NK-92 (cell line): ENCODE results near the gene NUDT9.
A peak's percentile ranks its signal among the peaks of the same experiment; 100 is the strongest.
"Not testable (repeated sequence)": the region's sequence is repeated elsewhere in the genome, so short reads cannot be mapped to it uniquely, and the experiment has no call there.

Experiments
- DNase-seq: peaks from one replicate; lab custom pipeline; 2025; ENCODE audit not compliant: unreplicated experiment; lab: John Stamatoyannopoulos, UW

Gene NUDT9

GRCh38 chr4:87422104-87423052 lies at the start of gene NUDT9:
Gene NUDT9 (plus strand): TSS chr4:87422573. CDS start chr4:87422906, 333 bp downstream.
- peak; percentile 17 for DNase-seq

DNA sequence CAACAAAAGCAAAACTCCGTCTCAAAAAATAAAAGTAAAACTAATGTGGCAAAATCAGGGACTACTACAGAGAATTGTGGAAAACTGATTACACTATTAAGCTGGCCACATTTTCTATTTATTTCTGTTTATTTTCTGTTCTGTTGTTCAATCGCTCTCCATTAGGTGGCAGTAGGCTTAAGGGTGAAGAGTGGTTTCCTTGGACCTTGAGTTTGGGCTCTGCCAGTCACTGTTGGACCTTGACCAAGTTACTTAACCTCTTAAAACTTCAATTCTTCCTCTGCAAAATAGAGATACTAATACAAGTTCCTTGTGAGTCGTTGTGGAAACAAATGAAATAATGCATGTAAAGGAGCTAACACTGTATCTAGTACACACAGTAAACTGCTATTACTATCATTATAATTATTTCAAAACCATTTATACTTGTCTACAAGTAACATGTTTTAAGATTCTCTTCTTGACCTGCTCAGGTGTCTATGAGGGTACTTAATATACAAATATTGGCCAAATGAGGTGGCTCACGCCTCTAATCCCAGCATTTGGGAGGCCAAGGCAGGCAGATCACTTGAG lies 46.6 kb upstream of the NUDT9 start:
- DNase-seq: no peak

- DNase-seq: no peak
Measured at GRCh38 chr4:87377816-87378215, 44.6 kb upstream of the NUDT9 start.

GRCh38 chr4:87382116-87382515 lies 40.3 kb upstream of the NUDT9 start:
- no peak for DNase-seq

DNA sequence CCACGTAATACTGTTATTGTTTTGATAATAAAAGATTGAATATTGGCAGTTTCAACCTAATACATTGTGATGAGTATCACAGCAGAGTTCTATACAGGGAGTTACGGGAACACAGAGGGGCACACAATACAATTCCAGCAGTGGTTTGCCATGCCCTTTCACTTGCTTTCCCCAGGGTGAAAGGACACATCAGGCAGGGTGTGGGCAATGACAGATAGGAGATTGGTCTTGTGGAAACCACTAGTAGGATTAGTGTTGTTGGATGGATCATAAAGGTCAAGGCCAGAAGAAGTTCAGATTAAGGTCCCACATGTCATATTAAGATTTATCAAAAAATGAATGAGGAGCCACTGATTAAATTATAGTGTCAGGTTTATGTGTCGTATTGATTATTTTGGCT lies 39.4 kb upstream of the NUDT9 start:
- DNase-seq: no peak

- DNase-seq: not testable (repeated sequence)
Measured at GRCh38 chr4:87384466-87385132, 37.8 kb upstream of the NUDT9 start.

DNA sequence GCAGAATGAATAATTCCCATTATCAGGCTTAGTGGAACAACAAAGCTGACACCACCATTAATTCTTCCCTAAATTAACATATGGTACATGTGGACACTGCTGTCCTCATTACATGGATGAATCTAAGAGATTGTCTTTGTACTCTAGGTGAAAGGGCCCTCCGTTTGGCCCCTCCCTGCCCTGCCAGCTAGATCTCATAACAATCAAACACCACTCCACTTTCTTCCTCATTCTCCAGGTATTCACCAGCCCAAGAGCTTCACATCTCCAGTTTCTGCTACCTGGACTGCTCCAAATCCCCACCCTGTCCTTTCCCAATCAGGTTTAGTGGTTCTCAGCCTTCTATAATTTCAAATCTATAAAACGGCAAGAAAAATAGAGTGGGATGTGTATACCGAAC lies 35.1 kb upstream of the NUDT9 start:
- DNase-seq: no peak

DNA sequence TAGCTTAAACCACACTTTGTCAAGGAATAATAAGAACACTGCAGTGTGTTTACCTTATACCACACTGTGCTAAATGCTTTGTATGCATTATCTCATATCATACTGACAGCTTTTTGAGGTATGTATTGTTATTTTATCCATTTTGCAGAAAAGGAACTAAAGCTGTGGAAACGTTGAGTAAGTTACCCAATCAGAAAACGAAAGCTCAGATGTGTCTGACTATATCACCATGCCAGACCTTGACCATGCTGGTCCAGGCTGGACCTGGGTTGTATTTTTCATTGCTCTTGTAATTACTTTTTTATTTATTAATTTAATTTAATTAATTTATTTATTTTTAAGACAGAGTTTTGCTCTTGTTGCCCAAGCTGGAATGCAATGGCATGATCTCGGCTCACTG lies 33.5 kb upstream of the NUDT9 start:
- DNase-seq: no peak

DNA sequence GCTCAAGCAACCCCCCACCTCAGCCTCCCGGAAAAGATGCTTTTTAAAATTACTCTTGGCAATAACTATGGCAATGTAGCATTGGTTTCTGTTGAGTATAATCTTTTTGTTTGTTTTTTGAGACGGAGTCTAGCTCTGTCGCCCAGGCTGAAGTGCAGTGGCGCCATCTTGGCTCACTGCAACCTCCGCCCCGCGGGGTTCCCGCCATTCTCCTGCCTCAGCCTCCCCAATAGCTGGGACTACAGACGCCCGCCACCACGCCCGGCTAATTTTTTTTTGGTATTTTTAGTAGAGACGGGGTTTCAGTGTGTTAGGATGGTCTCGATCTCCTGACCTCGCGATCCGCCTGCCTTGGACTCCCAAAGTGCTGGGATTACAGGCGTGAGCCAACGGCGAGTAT lies 32.3 kb upstream of the NUDT9 start:
- not testable (repeated sequence) for DNase-seq

DNA sequence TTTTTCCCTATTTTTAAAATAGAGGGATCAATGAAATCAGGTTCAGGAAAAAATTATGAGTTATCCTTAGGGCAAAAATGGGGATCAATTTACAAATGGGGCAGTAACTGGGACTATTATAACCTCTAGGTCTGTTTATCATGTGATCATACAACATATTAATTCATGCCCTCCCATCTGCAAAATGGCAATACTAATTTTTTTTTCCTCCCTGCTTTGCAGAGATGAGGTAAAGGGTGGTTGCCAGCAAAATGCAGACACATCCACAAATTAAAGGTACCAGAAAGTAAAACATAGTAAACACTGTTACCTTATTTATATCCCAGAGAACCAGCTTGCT lies 31.9 kb upstream of the NUDT9 start:
- DNase-seq: no peak

DNA sequence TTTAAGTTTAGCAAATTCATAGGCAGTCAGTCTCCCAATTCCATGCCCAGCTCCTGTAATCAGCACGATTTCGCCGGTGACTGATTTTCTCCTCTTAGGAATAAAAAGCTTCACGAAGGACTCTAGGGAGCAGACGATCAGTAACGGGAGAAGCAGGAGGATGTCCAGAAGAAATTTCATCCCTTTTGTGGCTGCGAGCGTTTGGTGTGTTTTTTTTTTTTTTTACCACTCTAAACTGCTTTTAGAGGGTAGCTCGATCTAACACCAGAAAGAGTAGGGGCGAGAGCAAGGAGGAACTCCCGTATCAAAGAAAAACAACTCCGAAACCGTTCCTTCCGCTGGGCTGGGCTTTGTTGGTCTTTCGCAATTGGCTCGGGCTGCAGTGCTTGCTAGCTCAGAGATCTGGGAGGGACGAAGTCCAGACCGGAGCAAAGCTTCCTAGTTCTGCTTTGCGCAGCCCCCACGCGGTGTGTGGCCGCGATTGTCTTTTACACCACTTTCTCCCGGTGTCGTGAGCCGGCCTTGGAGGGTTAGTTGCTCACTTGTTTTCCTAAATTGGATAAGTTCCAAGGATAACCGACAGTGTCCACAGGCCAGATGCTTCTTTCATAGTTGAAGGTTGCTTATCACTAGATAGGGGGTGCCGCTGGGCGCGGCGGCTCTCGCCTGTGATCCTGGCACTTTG lies 31.3 kb upstream of the NUDT9 start, which contains the start of gene HSD17B11:
Gene HSD17B11 (minus strand): TSS at position 298 of the 685 bp plus-strand sequence. CDS start 118 bp downstream, at position 180.
- peak; percentile 2 for DNase-seq

- DNase-seq: no peak
Measured at GRCh38 chr4:87391576-87392054, 30.8 kb upstream of the NUDT9 start.

DNA sequence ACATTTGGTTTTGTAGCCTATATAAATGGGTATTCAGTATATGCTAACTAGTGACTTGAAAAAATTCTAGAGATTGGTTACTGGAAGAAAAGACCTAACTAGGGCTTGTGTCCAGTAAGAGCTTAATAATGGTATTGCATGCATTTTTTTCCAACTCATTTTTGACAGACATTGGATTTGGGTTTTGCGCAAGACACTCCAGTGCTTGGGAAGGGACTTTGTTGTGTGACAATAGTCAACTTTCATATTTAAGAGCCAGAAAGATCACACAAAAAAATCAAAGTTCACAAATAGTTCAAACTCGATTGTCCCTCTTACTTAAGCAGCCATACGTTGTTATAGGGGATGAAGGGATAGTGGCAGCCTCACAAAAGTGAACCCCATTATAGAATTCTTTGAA lies 30.2 kb upstream of the NUDT9 start:
- no peak for DNase-seq

DNA sequence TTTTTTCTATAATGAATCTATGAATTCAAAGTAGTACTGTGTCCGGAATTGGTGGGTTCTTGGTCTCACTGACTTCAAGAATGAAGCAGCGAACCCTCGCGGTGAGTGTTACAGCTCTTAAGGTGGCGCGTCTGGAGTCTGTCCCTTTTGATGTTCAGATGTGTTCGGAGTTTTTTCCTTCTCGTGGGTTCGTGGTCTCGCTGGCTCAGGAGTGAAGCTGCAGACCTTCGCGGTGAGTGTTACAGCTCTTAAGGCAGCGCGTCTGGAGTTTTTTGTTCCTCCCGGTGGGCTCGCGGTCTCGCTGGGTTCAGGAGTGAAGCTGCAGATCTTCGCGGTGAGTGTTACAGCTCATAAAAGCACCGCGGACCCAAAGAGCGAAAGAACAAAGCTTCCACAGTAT lies 27.3 kb upstream of the NUDT9 start:
- not testable (repeated sequence) for DNase-seq

- not testable (repeated sequence) for DNase-seq
Measured at GRCh38 chr4:87395851-87396250, 26.5 kb upstream of the NUDT9 start.

- DNase-seq: no peak
Measured at GRCh38 chr4:87399148-87399547, 23.2 kb upstream of the NUDT9 start.

DNA sequence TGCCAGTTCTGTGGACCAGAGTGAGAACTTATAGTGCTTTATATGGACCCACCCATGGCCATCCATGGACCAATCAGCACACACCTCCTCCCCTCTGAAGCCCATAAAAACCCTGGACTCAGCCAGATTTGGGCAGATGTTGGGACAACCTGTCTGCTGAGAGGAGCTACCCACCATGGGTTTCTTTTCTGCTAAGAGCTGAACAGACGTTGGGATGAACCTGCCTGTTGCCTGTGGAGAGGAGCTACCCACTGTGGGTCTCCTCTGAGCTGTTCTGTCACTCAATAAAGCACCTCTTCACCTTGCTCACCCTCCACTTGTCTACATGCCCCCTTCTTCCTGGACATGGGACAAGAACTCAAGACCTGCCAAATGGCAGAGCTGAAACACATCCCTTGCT lies 22.4 kb upstream of the NUDT9 start:
- DNase-seq: no peak

DNA sequence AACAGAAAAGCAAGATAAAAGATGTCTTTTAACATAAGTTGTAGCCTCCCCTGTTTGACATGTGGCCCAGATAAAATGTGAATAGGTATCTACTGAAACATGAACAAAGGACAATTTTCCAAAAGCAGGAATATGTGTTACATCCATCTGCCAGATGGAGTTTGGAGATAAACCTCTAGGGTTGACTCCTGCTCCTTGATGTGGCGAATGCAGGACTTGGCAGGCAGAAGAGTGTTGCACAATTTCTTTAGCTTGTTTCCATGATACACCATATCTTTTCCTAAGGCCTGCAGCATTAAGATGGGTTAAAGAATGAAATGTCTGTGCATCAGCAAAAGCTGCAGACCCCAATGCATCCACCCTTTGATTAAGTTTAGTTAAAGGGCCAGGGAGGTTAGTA lies 18.6 kb upstream of the NUDT9 start:
- not testable (repeated sequence) for DNase-seq

GRCh38 chr4:87405211-87405820 lies 17.1 kb upstream of the NUDT9 start:
- DNase-seq: no peak

DNA sequence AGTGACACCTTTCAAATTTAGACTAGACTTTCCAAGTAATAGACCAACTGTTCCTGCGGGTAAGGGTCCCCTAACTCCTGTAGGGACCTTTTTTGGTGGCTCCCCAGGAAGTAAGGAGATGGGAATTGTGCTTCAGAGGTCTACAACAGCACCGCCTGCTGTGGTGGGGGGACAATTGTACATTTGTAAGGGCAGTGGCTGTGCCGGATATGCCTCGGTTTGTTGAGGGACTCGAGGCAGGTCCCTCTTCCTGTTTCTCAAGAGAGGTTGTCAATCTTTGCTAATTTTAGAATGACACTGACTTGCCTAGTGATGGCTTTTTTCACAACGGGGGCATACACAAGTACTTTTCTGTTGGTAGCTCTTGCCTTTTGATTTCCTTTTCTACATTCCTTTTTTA lies 15.9 kb upstream of the NUDT9 start:
- DNase-seq: no peak

- DNase-seq: not testable (repeated sequence)
Measured at GRCh38 chr4:87406902-87407301, 15.5 kb upstream of the NUDT9 start.
